Ovary (tissue), 3 donors: ENCODE measurements around the gene CCR6.

Experiments
- CTCF ChIP-seq, 3 donors: fragments of 450-650 bp in 2 of 3; fragments of 200-600 bp in 1 of 3; IDR thresholded peaks; one replicate each; pipeline versions ENCODE4 v1.5.1 to v1.8.0; 2016 to 2022; ENCODE audit warnings: antibody characterized with exemption in 3 of 3, mild to moderate bottlenecking in 1 of 3
- EP300 ChIP-seq: sonication (generic); formaldehyde crosslinking; IDR thresholded peaks from one replicate; pipeline ENCODE4 v1.6.1; 2017; ENCODE audit warnings: antibody characterized with exemption
- POLR2A ChIP-seq: fragments of 450-650 bp; IDR thresholded peaks from one replicate; pipeline ENCODE4 v1.6.1; 2017; ENCODE audit warnings: antibody characterized with exemption, mild to moderate bottlenecking, moderate library complexity
- donor health status: DM: no; HTN: no; CAD: no.

- TF ChIP-seq CTCF (IDR thresholded peaks at IDR 0.05) (no peak), POLR2A (no peak), EP300 (no peak)
Measured at GRCh38 chr6:167099707-167100106, 23.2 kb upstream of the CCR6 start.
